GM12878 (cell line): Measurements from ENCODE around the gene PRKG1.

ENCODE experiments used
- CEBPB ChIP-seq, 2 experiments: fragments of 150-350 bp in 1 of 2; IDR thresholded peaks; 2 replicates each; pipeline ENCODE4 v1.6.1; 2012 to 2014; ENCODE audit warnings: low read depth in 2 of 2, low read length in 2 of 2, borderline replicate concordance in 1 of 2, inconsistent platforms in 1 of 2
- EZH2 ChIP-seq: IDR thresholded peaks from 2 replicates; pipeline ENCODE4 v1.6.1; 2012; ENCODE audit warnings: low read depth, mild to moderate bottlenecking, control low read depth, inconsistent platforms, low read length, borderline replicate concordance; ENCODE audit not compliant: control insufficient read depth
- POLR2A ChIP-seq: IDR thresholded peaks from 2 replicates; pipeline ENCODE4 v1.6.1; 2011; ENCODE audit warnings: low read depth, mild to moderate bottlenecking, low read length
- POLR2AphosphoS2 ChIP-seq: IDR thresholded peaks from 2 replicates; pipeline ENCODE4 v1.6.1; 2011; ENCODE audit warnings: low read depth, mild to moderate bottlenecking, low read length, improper control_type of control experiment, moderate library complexity
- SP1 ChIP-seq: IDR thresholded peaks from one replicate; pipeline ENCODE4 v1.6.1; 2011; ENCODE audit warnings: low read depth, low read length

DNA sequence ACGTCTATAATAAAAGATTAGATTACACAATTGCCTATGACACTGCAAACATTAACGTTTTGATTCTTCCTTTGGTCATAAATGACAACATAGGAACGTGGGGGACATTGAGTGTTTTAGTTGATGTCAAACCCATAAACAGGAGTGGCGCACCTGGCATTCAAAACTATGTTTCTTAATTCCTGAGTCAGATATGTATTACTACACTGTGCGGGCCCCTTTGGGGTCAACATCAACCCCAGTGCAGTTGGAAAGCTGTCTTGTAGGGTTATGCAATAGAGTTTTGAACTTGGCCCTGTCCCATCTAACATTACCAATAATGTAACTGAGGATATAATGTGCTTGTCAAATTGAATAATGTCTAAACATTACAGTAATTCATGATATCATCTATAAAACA is 468.6 kb downstream of the PRKG1 start:
- TF ChIP-seq EZH2 = no peak
- no peak for TF ChIP-seq POLR2A
- no peak for TF ChIP-seq SP1
- no peak for TF ChIP-seq CEBPB (IDR thresholded peaks at IDR 0.05; ENCODE audit: borderline replicate concordance in 1 of 2, low read depth in 2 of 2, low read length in 2 of 2)
- TF ChIP-seq POLR2AphosphoS2 = no peak
